Heart left ventricle (tissue), 13 donors: ENCODE results near the gene GTF3A.

Source experiments
- POLR2A ChIP-seq, 2 donors: fragments of 450-650 bp; IDR thresholded peaks; one replicate each; pipeline ENCODE4 v1.6.1; 2017; ENCODE audit warnings: antibody characterized with exemption in 2 of 2, mild to moderate bottlenecking in 2 of 2, moderate library complexity in 2 of 2
- TF ChIP-seq, protein P1 (sequence below), 12 donors: fragments of 200-600 bp; sonication (generic) in 4 of 12; IDR thresholded peaks; one replicate each; pipeline versions ENCODE4 v1.5.0 to v1.8.0; 2018 to 2022; ENCODE audit warnings: antibody characterized with exemption in 12 of 12, mild to moderate bottlenecking in 5 of 12
- donor health status: ischemic (EF 13 %, LVEDD 7.1; RV severe dilation, severe dysfunction).
- donor health status: DM: no; HTN: yes; CAD: no.
- donor health status: DM: no; HTN: no; CAD: no.
- donor health status: ischemic (EF 25% LVEDD 6.9; RV normal size, moderate dysfunction).
- donor health status: ischemic (EF 25% LVEDD 5.7; RV mildly dilated, moderate dysfunction).
- donor health status: ischemic (EF 35%, LVEDD 5.7; RV mildly dilated, moderate dysfunction).
- donor health status: nonischemic (EF 11% LVEDD 7.7; RV severe dilation, severe dysfunction).
- donor health status: DM: yes; HTN: yes; CAD: no.
- donor health status: PGD.
- donor health status: ischemic (EF 29% LVEDD 5.4; RV normal size, mild dysfunction).
- donor health status: nonischemic (EF 23%, LVEDD 6.1; RV moderate dilation, normal function).

DNA sequence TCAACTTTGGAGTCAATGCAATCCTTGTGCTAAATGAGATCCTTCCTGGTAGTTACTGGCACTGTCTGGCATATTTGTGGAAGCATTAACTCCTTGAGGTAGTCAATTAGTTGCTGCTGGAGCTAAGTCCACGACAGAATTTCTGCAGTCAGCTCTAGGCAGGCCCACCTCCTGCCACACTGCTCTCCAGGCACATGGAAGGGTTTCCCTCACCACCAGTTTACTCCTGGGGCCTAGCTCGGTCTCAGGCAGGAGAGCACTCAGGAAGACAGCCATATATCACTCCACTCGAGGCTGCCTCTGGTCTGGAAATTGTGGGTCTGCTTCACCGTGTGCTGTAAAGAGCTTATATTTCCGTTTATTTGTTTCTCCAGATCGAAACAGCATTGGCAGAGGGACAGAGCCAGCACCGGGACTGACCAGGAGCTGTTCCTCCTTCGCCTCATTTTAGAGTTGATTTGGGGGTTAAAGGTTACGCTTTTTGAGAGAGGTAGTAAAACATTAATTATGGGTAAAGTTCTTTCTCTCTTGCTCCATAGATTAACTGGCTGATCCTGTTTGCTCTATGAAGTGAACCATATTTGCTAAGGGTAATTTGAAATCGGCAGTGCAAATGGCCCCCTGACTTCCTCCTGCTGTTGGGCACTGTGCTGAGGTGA lies 20.6 kb upstream of the GTF3A start:
- TF ChIP-seq, protein P1, sequence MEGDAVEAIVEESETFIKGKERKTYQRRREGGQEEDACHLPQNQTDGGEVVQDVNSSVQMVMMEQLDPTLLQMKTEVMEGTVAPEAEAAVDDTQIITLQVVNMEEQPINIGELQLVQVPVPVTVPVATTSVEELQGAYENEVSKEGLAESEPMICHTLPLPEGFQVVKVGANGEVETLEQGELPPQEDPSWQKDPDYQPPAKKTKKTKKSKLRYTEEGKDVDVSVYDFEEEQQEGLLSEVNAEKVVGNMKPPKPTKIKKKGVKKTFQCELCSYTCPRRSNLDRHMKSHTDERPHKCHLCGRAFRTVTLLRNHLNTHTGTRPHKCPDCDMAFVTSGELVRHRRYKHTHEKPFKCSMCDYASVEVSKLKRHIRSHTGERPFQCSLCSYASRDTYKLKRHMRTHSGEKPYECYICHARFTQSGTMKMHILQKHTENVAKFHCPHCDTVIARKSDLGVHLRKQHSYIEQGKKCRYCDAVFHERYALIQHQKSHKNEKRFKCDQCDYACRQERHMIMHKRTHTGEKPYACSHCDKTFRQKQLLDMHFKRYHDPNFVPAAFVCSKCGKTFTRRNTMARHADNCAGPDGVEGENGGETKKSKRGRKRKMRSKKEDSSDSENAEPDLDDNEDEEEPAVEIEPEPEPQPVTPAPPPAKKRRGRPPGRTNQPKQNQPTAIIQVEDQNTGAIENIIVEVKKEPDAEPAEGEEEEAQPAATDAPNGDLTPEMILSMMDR (IDR thresholded peaks at IDR 0.05) = no peak
- TF ChIP-seq POLR2A (IDR thresholded peaks at IDR 0.05) = no peak
